Esophagus squamous epithelium (tissue), 4 donors: Measurements from ENCODE around the gene LRRC25.

Experiments used
- POLR2A ChIP-seq, 4 donors: fragments of 450-650 bp; IDR thresholded peaks; one replicate each; pipeline ENCODE4 v1.6.1; 2017; ENCODE audit warnings: antibody characterized with exemption in 4 of 4, mild to moderate bottlenecking in 4 of 4, moderate library complexity in 3 of 4
- TF ChIP-seq, protein P1 (sequence below), 6 experiments: fragments of 450-650 bp in 4 of 6; fragments of 200-600 bp in 2 of 6; sonication (generic) in 2 of 6; IDR thresholded peaks; one replicate each; pipeline ENCODE4 v1.5.1; 2016 to 2019; ENCODE audit warnings: antibody characterized with exemption in 6 of 6, mild to moderate bottlenecking in 4 of 6, moderate library complexity in 4 of 6

DNA sequence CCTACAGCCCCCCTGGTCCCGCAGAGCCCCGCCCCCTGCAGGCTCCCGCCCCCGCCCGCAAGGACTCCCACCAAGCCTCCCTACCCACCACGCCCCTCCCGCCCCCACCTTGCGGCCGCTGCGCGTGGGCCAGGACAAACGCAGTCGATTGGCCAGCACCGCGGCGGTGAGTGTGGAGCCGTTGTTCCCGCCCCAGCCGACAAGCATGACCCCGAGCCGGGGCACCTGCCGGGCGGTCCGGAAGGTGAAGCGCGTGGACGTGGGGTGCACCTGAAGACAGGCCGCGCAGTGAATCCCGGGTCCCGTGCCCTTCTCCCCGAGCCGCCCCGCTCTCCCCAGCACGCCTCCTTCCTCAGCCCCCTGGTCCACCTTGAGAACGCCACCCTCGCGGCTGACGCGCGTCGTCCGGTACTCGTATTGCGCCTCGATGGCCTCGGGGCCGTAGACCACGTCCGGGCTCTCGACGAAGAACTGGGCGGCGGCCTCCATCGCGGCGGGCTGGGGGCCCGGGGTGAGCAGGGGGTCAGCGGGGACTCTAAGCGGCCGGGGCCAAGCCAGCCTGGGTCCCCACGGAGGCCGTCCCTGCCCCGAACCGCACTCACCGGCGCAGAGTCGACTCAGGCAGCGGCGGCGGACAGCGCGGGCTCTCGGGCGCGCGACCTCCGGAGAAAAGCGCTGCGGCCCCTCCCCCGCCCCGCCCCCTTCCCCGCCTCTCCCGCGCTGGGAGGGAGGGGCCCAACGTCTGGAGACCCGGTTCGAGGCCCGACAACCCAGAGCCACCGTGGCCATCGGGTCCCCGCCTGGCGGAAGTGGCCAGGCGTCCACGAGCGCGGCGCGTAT lies 40.3 kb upstream of the LRRC25 start, which contains the start of gene ISYNA1:
- TF ChIP-seq POLR2A (IDR thresholded peaks at IDR 0.05) = no peak
- TF ChIP-seq, protein P1, sequence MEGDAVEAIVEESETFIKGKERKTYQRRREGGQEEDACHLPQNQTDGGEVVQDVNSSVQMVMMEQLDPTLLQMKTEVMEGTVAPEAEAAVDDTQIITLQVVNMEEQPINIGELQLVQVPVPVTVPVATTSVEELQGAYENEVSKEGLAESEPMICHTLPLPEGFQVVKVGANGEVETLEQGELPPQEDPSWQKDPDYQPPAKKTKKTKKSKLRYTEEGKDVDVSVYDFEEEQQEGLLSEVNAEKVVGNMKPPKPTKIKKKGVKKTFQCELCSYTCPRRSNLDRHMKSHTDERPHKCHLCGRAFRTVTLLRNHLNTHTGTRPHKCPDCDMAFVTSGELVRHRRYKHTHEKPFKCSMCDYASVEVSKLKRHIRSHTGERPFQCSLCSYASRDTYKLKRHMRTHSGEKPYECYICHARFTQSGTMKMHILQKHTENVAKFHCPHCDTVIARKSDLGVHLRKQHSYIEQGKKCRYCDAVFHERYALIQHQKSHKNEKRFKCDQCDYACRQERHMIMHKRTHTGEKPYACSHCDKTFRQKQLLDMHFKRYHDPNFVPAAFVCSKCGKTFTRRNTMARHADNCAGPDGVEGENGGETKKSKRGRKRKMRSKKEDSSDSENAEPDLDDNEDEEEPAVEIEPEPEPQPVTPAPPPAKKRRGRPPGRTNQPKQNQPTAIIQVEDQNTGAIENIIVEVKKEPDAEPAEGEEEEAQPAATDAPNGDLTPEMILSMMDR (IDR thresholded peaks at IDR 0.05) = no peak
